Natural killer cell (primary cell): Measurements from ENCODE around the gene SLC26A8. TPM values are rescaled to one million over a fixed set of nuclear protein-coding genes. Genes with fewer than 3 reads are reported as not detected.

Experiments
- ATAC-seq, 3 donors: fragments of 150-1000 bp in 2 of 3; fragments of 200-7000 bp in 1 of 3; cut with Tn5 transposase; 1 replicate in 1 of 3; 2 replicates in 2 of 3; pipeline ENCODE4 v1.10.0; 2021; ENCODE audit warnings: mild to moderate bottlenecking in 2 of 3, moderate library complexity in 2 of 3
- DNase-seq, 2 donors: peaks; one replicate each; pipeline versions ENCODE4 v3.0.0 to v3.0.0-alpha.2; 2013 to 2021; ENCODE audit warnings: mixed read lengths in 1 of 2
- H3K27ac ChIP-seq: one replicate; pipeline ENCODE4 v1.5.1; 2013; ENCODE audit warnings: mild to moderate bottlenecking, low read length
- H3K27me3 ChIP-seq: one replicate; pipeline ENCODE4 v1.6.1; 2013; ENCODE audit warnings: low read length; ENCODE audit not compliant: control insufficient read depth, insufficient read depth
- H3K36me3 ChIP-seq: one replicate; pipeline ENCODE4 v1.6.1; 2013; ENCODE audit warnings: low read length; ENCODE audit not compliant: control insufficient read depth, insufficient read depth
- H3K4me1 ChIP-seq: one replicate; pipeline ENCODE4 v1.6.1; 2013; ENCODE audit warnings: low read length; ENCODE audit not compliant: control insufficient read depth, insufficient read depth
- H3K4me3 ChIP-seq: one replicate; pipeline ENCODE4 v1.5.1; 2013; ENCODE audit warnings: low read length
- H3K9me3 ChIP-seq: one replicate; pipeline ENCODE4 v1.6.1; 2013; ENCODE audit warnings: low read length; ENCODE audit not compliant: control insufficient read depth, insufficient read depth
- H3K27ac Mint-ChIP-seq, 2 donors: one replicate each; pipeline ENCODE4 v1.8.0; 2022; ENCODE audit warnings: mild to moderate bottlenecking in 2 of 2, mixed read lengths in 2 of 2, moderate library complexity in 1 of 2
- H3K27me3 Mint-ChIP-seq, 2 donors: one replicate each; pipeline ENCODE4 v1.8.0; 2022; ENCODE audit warnings: low read depth in 2 of 2, mixed read lengths in 2 of 2
- H3K36me3 Mint-ChIP-seq: one replicate; pipeline ENCODE4 v1.8.0; 2022; ENCODE audit warnings: mixed read lengths
- H3K4me1 Mint-ChIP-seq, 2 donors: one replicate each; pipeline ENCODE4 v1.8.0; 2022; ENCODE audit warnings: mixed read lengths in 2 of 2
- H3K4me3 Mint-ChIP-seq: one replicate; pipeline ENCODE4 v1.8.0; 2022; ENCODE audit warnings: mild to moderate bottlenecking, moderate library complexity, mixed read lengths
- H3K9me3 Mint-ChIP-seq, 2 donors: one replicate each; pipeline ENCODE4 v1.8.0; 2022; ENCODE audit warnings: mixed read lengths in 2 of 2
- WGBS: methylation state at CpG from one replicate; pipeline ENCODE4 v1.1.7; 2013; ENCODE audit warnings: missing lambda C conversion rate; ENCODE audit not compliant: insufficient coverage; 5-methylcytosine and 5-hydroxymethylcytosine counted together
- intact Hi-C: fragments of 100-400 bp; cut with micrococcal nuclease; formaldehyde crosslinking; loops from one replicate; pipeline ENCODE4 v1.14.2; 2022
- total RNA-seq, 4 donors: library from RNA; stranded (reverse); fragments of 120-200 nt in 1 of 4; gene quantifications; one replicate each; pipeline versions ENCODE4 v1.2.3 to v1.2.4, GENCODE V29; 2013 to 2022
- TF ChIP-seq, protein P1 (sequence below): fragments of 200-600 bp; IDR thresholded peaks from one replicate; pipeline ENCODE4 v1.8.0; 2022; ENCODE audit warnings: antibody characterized with exemption

Gene SLC26A8, protein sequence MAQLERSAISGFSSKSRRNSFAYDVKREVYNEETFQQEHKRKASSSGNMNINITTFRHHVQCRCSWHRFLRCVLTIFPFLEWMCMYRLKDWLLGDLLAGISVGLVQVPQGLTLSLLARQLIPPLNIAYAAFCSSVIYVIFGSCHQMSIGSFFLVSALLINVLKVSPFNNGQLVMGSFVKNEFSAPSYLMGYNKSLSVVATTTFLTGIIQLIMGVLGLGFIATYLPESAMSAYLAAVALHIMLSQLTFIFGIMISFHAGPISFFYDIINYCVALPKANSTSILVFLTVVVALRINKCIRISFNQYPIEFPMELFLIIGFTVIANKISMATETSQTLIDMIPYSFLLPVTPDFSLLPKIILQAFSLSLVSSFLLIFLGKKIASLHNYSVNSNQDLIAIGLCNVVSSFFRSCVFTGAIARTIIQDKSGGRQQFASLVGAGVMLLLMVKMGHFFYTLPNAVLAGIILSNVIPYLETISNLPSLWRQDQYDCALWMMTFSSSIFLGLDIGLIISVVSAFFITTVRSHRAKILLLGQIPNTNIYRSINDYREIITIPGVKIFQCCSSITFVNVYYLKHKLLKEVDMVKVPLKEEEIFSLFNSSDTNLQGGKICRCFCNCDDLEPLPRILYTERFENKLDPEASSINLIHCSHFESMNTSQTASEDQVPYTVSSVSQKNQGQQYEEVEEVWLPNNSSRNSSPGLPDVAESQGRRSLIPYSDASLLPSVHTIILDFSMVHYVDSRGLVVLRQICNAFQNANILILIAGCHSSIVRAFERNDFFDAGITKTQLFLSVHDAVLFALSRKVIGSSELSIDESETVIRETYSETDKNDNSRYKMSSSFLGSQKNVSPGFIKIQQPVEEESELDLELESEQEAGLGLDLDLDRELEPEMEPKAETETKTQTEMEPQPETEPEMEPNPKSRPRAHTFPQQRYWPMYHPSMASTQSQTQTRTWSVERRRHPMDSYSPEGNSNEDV
- under 1 TPM in 1 of 3 donors, not detected in 2; 0.93 TPM for total RNA-seq
- not detected for total RNA-seq (2013)

DNA sequence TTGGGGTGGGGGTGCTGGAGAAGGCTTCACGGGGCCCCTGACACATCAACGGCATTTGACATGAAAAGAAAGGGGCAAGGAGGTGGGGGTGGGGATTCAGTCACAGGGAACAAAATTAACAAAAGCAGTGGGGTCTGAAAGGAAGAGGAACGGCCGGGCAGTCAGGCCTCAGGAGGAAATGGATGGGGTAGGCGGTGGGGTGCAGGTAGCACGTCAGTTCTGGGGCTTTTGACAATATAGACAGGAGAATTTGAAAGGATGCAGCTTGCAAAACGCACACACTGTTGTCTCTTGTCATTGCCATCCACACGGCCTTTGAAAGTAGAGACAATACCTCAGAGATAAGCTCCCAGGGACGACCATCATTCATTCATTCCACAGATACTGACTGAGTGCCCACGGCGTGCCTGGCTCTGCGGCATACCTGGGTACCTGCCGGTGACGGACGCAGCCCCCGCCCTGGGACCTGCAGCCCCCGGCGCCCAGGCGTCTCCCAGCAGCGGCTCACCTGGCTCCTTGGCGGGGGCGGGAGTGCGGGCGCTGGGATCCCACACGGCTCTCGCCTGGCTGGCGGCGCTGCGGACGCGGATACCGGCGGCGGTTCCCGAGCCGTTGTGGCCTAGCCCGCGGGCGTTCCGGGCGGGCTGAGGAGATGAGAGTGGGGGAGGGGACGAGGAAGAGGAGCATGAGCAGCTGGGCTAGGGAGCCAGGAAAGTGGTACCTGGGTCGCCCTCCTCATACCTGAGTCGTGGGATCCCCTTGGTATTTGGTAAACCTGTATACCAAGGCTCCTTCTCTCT is at the start of gene SLC26A8:
TSS of gene SLC26A8 (minus strand) at position 646 of the 800 bp plus-strand sequence. CDS start 4,934 bp downstream, outside the sequence.
- TF ChIP-seq, protein P1, sequence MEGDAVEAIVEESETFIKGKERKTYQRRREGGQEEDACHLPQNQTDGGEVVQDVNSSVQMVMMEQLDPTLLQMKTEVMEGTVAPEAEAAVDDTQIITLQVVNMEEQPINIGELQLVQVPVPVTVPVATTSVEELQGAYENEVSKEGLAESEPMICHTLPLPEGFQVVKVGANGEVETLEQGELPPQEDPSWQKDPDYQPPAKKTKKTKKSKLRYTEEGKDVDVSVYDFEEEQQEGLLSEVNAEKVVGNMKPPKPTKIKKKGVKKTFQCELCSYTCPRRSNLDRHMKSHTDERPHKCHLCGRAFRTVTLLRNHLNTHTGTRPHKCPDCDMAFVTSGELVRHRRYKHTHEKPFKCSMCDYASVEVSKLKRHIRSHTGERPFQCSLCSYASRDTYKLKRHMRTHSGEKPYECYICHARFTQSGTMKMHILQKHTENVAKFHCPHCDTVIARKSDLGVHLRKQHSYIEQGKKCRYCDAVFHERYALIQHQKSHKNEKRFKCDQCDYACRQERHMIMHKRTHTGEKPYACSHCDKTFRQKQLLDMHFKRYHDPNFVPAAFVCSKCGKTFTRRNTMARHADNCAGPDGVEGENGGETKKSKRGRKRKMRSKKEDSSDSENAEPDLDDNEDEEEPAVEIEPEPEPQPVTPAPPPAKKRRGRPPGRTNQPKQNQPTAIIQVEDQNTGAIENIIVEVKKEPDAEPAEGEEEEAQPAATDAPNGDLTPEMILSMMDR = no peak
- Histone ChIP-seq H3K27ac (no peak within 1 kb of the TSS), H3K9me3 (no peaks in the 10 kb centered on the region), H3K4me3 (no peak within 1 kb of the TSS), H3K27me3 (peaks cover 4% of the 10 kb centered on the region), H3K36me3 (no peaks in the 10 kb centered on the region), H3K4me1 (peaks cover 5% of the 10 kb centered on the region)
- no peaks in the 10 kb centered on the region for H3K9me3 Mint-ChIP-seq
- intact Hi-C loops = no loop called here
- DNase-seq (no peak), ATAC-seq (no peak)
- H3K4me3 Mint-ChIP-seq = no peak within 1 kb of the TSS
- peaks cover 13% of the 10 kb centered on the region in 2 donors for H3K4me1 Mint-ChIP-seq
- H3K36me3 Mint-ChIP-seq = no peaks in the 10 kb centered on the region
- H3K27me3 Mint-ChIP-seq = peaks cover 13 to 29% of the 10 kb centered on the region in 2 donors
- 14% methylated on average over 44 of the region's 44 CpGs for WGBS
- no peak within 1 kb of the TSS for H3K27ac Mint-ChIP-seq

GRCh38 chr6:36073587-36073986 is 49.1 kb upstream of the SLC26A8 start:
- Mint-ChIP-seq H3K4me1 (peaks cover 48 to 50% of the 10 kb centered on the region in 2 donors), H3K27me3 (no peaks in the 10 kb centered on the region), H3K36me3 (no peaks in the 10 kb centered on the region), H3K9me3 (no peaks in the 10 kb centered on the region), H3K4me3 (no peak overlapping the region), H3K27ac (peak overlapping the region; percentile 12 to 39)
- Histone ChIP-seq H3K27me3 (no peaks in the 10 kb centered on the region), H3K27ac (no peak overlapping the region), H3K36me3 (peaks cover 35% of the 10 kb centered on the region), H3K4me1 (no peaks in the 10 kb centered on the region), H3K9me3 (no peaks in the 10 kb centered on the region), H3K4me3 (no peak overlapping the region)
- ATAC-seq (no peak), DNase-seq (no peak)
- intact Hi-C loops = no loop called here
- TF ChIP-seq, protein P1 = no peak

- Histone ChIP-seq H3K27me3 (no peaks in the 10 kb centered on the region), H3K36me3 (peaks cover 26% of the 10 kb centered on the region), H3K27ac (no peak overlapping the region), H3K9me3 (no peaks in the 10 kb centered on the region), H3K4me1 (no peaks in the 10 kb centered on the region), H3K4me3 (no peak overlapping the region)
- Mint-ChIP-seq H3K4me1 (peaks cover 57 to 59% of the 10 kb centered on the region in 2 donors), H3K27ac (peak overlapping the region; percentile 12 to 70), H3K36me3 (no peaks in the 10 kb centered on the region), H3K9me3 (no peaks in the 10 kb centered on the region), H3K27me3 (no peaks in the 10 kb centered on the region), H3K4me3 (no peak overlapping the region)
- TF ChIP-seq, protein P1 = no peak
- DNase-seq = no peak
- 100% methylated on average over 1 of the region's 4 CpGs for WGBS
- ATAC-seq = peak in 1 of 3 donors; percentile 48
- intact Hi-C loops = no loop called here
These were observed 48.2 kb upstream of the SLC26A8 start for GRCh38 chr6:36072681-36073080.
